ENCODE data around the gene STOML3. TPM values are rescaled to one million over a fixed set of nuclear protein-coding genes. Genes with fewer than 3 reads are reported as not detected.

Gene STOML3
- total RNA-seq, 4 donors from 2014 or later = not detected

DNA sequence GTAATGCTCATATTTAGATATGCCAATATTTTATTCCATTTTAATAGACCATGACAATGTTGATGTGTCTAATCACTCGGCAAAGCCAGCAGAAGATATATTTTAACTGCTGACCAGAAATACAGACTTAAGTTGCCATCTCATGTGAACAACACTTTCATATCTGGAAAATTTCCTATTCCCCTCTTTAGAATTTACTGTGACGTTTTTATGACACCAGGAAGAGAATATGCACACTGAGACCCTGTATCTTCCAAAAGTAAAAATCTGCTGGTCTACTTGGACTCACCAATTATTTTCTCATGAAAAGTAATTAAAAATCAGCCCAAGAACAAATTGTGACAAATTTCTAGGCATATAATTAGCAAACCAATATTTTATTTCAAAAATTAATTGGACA is 45.2 kb upstream of the STOML3 start:
- TF ChIP-seq, protein P1, sequence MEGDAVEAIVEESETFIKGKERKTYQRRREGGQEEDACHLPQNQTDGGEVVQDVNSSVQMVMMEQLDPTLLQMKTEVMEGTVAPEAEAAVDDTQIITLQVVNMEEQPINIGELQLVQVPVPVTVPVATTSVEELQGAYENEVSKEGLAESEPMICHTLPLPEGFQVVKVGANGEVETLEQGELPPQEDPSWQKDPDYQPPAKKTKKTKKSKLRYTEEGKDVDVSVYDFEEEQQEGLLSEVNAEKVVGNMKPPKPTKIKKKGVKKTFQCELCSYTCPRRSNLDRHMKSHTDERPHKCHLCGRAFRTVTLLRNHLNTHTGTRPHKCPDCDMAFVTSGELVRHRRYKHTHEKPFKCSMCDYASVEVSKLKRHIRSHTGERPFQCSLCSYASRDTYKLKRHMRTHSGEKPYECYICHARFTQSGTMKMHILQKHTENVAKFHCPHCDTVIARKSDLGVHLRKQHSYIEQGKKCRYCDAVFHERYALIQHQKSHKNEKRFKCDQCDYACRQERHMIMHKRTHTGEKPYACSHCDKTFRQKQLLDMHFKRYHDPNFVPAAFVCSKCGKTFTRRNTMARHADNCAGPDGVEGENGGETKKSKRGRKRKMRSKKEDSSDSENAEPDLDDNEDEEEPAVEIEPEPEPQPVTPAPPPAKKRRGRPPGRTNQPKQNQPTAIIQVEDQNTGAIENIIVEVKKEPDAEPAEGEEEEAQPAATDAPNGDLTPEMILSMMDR (IDR thresholded peaks at IDR 0.05; ENCODE audit: low read depth) = no peak

DNA sequence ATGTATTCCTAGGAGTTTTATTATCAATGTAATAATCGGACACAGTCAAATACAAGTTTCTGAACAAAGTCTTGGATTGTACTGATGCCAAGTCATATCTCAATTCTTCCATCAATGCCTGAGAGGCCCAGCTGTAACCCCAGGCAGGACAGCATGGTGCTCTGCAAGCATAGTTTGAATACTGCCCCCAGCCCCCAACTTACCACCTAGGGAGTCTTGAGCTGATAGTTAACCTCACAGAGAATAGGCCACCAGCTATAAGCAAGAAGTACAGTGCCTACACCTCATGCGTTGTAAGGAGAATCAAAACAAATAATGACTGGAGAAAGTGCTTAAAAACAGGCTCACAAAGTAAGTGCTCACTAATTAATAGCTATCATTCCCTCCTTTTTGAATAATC is 44.6 kb upstream of the STOML3 start:
- TF ChIP-seq, protein P1 (IDR thresholded peaks at IDR 0.05; ENCODE audit: low read depth) = no peak

DNA sequence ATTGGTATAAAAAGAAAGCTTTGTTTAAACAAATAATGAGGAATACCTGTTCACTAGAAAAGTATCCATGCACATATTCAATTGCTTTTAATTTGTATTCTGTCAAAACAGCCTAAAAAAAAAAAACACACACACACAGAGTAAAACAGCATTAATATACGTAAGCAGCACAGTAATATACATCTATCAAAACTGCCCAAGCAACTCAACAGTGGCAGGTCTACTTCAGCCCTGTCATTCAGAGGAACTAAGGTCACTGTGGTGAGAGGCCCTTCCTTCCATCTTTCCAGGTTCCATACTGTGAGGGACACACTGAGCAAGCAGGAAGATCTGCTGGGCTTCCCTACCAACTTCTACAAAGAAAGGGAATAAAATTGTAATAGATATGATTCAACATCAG is 43.5 kb upstream of the STOML3 start:
- TF ChIP-seq, protein P1 (IDR thresholded peaks at IDR 0.05; ENCODE audit: low read depth) = no peak

DNA sequence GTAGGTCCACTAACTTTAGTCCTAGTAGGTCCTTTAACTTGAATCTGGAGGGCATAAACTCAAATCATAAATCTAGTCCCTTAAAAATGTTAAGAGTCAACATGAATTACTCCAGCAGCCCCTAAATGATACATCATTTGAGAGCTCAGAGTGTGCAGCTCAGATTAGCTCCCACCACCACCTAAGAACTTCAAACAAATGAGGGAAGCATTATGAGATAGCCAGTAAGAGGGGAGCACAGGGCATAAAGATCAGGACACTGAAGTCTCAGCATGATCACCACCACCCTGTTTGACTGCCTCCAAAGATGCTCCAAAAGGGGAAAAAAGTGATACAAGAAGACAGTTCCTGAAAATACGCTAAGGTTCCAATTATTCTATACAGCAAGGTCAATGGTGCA is 41.5 kb upstream of the STOML3 start:
- TF ChIP-seq, protein P1 (IDR thresholded peaks at IDR 0.05; ENCODE audit: low read depth) = no peak

DNA sequence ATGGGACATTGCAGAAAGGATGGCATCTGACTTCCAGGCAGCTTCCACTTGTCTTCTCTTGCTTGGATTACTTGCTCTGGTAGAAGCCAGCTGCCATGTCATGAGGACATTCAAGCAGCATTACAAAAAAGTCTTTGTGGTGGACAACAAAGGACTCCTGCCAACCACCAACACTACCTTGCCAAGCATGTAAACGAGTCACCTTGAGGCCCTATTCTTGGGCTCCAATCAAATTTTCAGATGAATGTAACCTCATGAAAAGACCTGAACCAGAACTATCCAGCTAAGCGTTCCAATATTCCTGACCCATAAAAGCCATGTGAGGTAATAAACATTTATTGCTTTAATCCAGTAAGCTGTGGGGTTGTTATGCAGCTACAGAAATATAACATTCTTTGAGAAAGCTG is 34.8 kb upstream of the STOML3 start:
- TF ChIP-seq, protein P1 (IDR thresholded peaks at IDR 0.05; ENCODE audit: low read depth) = no peak

DNA sequence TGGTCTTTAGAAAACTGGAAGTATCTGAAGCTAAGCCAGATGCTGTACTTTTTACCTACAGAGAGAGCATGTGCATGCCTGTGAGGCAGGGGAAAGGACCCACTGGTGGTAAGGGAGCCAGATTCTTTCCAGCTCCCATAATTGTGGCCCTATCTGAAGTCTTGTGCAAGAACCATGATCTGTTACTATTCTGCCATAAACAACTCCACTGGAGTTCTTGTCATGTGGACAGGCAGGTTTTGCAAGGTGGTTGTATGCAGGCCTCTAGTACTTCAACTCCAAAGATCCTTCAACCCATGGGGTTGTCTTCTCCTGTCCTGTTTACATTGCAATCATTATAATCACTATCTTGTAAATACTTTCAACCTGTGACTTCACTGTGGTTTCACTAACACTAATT is 33.1 kb upstream of the STOML3 start:
- TF ChIP-seq, protein P1 (IDR thresholded peaks at IDR 0.05; ENCODE audit: low read depth) = no peak

DNA sequence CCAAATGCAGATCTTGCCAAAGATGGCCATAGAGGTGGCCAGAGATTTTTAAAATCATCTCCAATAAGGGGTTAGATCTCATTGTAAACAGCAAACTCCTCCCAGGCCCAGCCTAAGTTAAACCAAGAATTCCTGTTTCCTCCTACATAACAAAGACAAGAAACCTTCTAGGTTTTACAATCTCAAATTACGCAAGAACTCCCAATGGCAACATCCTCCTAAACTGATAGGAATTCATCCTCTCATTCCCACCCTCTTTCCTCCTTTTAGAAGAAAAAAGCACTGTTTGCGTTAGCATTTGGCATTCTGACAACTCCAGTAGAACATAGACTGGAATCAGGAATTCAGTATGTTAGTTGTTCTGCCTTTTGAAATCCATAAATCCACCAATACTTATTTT is 32.7 kb upstream of the STOML3 start:
- TF ChIP-seq, protein P1 (IDR thresholded peaks at IDR 0.05; ENCODE audit: low read depth) = no peak
